BE2C (cell line): ENCODE measurements around the gene MRPL19.
"Not testable (repeated sequence)": the region's sequence is repeated elsewhere in the genome, so short reads cannot be mapped to it uniquely, and the experiment has no call there.

Experiments
- DNase-seq: peaks from one replicate; pipeline ENCODE4 v3.0.0-alpha.2; 2020
- H3K27me3 ChIP-seq: fragments of 250-450 bp; sonication (Bioruptor Pico); 2 replicates; pipeline ENCODE4 v1.5.1; 2020; ENCODE audit warnings: mild to moderate bottlenecking
- H3K36me3 ChIP-seq: fragments of 250-450 bp; sonication (Bioruptor Pico); 2 replicates; pipeline ENCODE4 v1.5.1; 2020; ENCODE audit warnings: mild to moderate bottlenecking
- H3K4me1 ChIP-seq: fragments of 250-450 bp; sonication (Bioruptor Pico); 2 replicates; pipeline ENCODE4 v1.5.1; 2020
- H3K4me3 ChIP-seq: 2 replicates; pipeline ENCODE4 v1.5.1; 2011; ENCODE audit warnings: low read depth, low read length
- H3K9me3 ChIP-seq: fragments of 250-450 bp; sonication (Bioruptor Pico); 2 replicates; pipeline ENCODE4 v1.5.1; 2020
- CTCF ChIP-seq: IDR thresholded peaks from 2 replicates; pipeline ENCODE4 v1.5.1; 2012; ENCODE audit warnings: mild to moderate bottlenecking, low read depth, low read length

MRPL19 gene

GRCh38 chr2:75657798-75658197 lies 11.2 kb downstream of the MRPL19 start:
- H3K4me3 ChIP-seq: no peak overlapping the region
- H3K4me1 ChIP-seq: no peaks in the 10 kb centered on the region
- H3K27me3 ChIP-seq: no peaks in the 10 kb centered on the region
- no peak for DNase-seq
- TF ChIP-seq CTCF: no peak
- H3K36me3 ChIP-seq: peaks cover 15% of the 10 kb centered on the region; the same call in 1 of the 2 replicates
- H3K9me3 ChIP-seq: no peaks in the 10 kb centered on the region

- DNase-seq: no peak
- Histone ChIP-seq H3K36me3 (no peaks in the 10 kb centered on the region), H3K27me3 (no peaks in the 10 kb centered on the region), H3K4me3 (no peak overlapping the region), H3K9me3 (no peaks in the 10 kb centered on the region), H3K4me1 (no peaks in the 10 kb centered on the region)
- TF ChIP-seq CTCF: no peak
Observed at GRCh38 chr2:75666911-75667310, 20.3 kb downstream of the MRPL19 start.

- no peaks in the 10 kb centered on the region for H3K36me3 ChIP-seq
- no peaks in the 10 kb centered on the region for H3K4me1 ChIP-seq
- H3K9me3 ChIP-seq: no peaks in the 10 kb centered on the region
- TF ChIP-seq CTCF: no peak
- no peaks in the 10 kb centered on the region for H3K27me3 ChIP-seq
- H3K4me3 ChIP-seq: no peak overlapping the region
- no peak for DNase-seq
Observed at GRCh38 chr2:75667884-75668283, 21.3 kb downstream of the MRPL19 start.

GRCh38 chr2:75675423-75675822 lies 28.8 kb downstream of the MRPL19 start:
- H3K36me3 ChIP-seq, DNase-seq, H3K9me3 ChIP-seq, H3K4me1 ChIP-seq, H3K4me3 ChIP-seq, H3K27me3 ChIP-seq: not testable (repeated sequence)

GRCh38 chr2:75675908-75676307 lies 29.3 kb downstream of the MRPL19 start:
- TF ChIP-seq CTCF: no peak
- Histone ChIP-seq H3K4me1 (no peaks in the 10 kb centered on the region), H3K27me3 (no peaks in the 10 kb centered on the region), H3K9me3 (no peaks in the 10 kb centered on the region), H3K4me3 (no peak overlapping the region), H3K36me3 (no peaks in the 10 kb centered on the region)
- no peak for DNase-seq

- no peak for TF ChIP-seq CTCF
- no peak for DNase-seq
- Histone ChIP-seq H3K4me3 (no peak overlapping the region), H3K36me3 (no peaks in the 10 kb centered on the region), H3K9me3 (no peaks in the 10 kb centered on the region), H3K4me1 (no peaks in the 10 kb centered on the region), H3K27me3 (no peaks in the 10 kb centered on the region)
Observed at GRCh38 chr2:75676464-75676863, 29.9 kb downstream of the MRPL19 start.

GRCh38 chr2:75679556-75679955 lies 33.0 kb downstream of the MRPL19 start:
- DNase-seq: no peak
- Histone ChIP-seq H3K4me1 (no peaks in the 10 kb centered on the region), H3K36me3 (no peaks in the 10 kb centered on the region), H3K4me3 (no peak overlapping the region), H3K27me3 (no peaks in the 10 kb centered on the region), H3K9me3 (no peaks in the 10 kb centered on the region)
- TF ChIP-seq CTCF: no peak
